Mucosa of descending colon (tissue), 3 donors: ENCODE results near the gene TMEM79. TPM values are rescaled to one million over a fixed set of nuclear protein-coding genes. Genes with fewer than 3 reads are reported as not detected.
A peak's percentile ranks its signal among the peaks of the same experiment; 100 is the strongest.

Source experiments
- ATAC-seq: fragments of 200-7000 bp; cut with Tn5 transposase; one replicate; pipeline ENCODE4 v1.9.1; 2020; ENCODE audit warnings: mild to moderate bottlenecking, moderate library complexity
- DNase-seq, 3 donors: peaks; one replicate each; pipeline ENCODE4 v3.0.0-alpha.2; 2020
- H3K36me3 ChIP-seq: fragments of 200-600 bp; one replicate; pipeline ENCODE4 v1.8.0; 2021; ENCODE audit warnings: low read depth, mild to moderate bottlenecking
- H3K4me1 ChIP-seq: fragments of 200-600 bp; one replicate; pipeline ENCODE4 v1.8.0; 2021; ENCODE audit warnings: low read depth, mild to moderate bottlenecking
- H3K4me3 ChIP-seq: fragments of 200-600 bp; one replicate; pipeline ENCODE4 v1.8.0; 2021; ENCODE audit warnings: mild to moderate bottlenecking
- H3K9me3 ChIP-seq: fragments of 200-600 bp; one replicate; pipeline ENCODE4 v1.8.0; 2021; ENCODE audit warnings: mild to moderate bottlenecking
- CTCF ChIP-seq: fragments of 200-600 bp; IDR thresholded peaks from one replicate; pipeline ENCODE4 v1.8.0; 2022; ENCODE audit warnings: antibody characterized with exemption, mild to moderate bottlenecking
- intact Hi-C, 2 donors: fragments of 100-400 bp; cut with DNase I in 1 of 2; cut with micrococcal nuclease in 1 of 2; formaldehyde crosslinking; loops; one replicate each; pipeline versions ENCODE4 v1.11.0 to v1.11.1; 2022; cut with DNase I, micrococcal nuclease
- total RNA-seq, 3 donors: library from RNA; stranded (reverse); fragmentation: NEBNext Ultra II Directional in 2 of 3; extraction: Animal tissue kit (Norgen Biotek cat#: 25700) in 2 of 3; gene quantifications; one replicate each; pipeline versions ENCODE4 v1.2.1 to v1.2.4, GENCODE V29; 2021 to 2023
- donor health status: DM: no; HTN: no; CAD: no; lungs with moderate emphysema.
- donor health status: DM: no; HTN: no; CAD: no.
- donor health status: DM: no; HTN: yes; CAD: no.

The TMEM79 gene
- total RNA-seq, 3 donors from 2014 or later, result 3.9 to 6.0 (median 4.1) TPM

GRCh38 chr1:156246781-156247459 lies 37.2 kb upstream of the TMEM79 start:
- peak; percentile 27 for ATAC-seq
- no peak for DNase-seq
- no peak for TF ChIP-seq CTCF
- peaks cover 16% of the 10 kb centered on the region for H3K4me1 ChIP-seq
- H3K4me3 ChIP-seq, result no peak overlapping the region
- no peaks in the 10 kb centered on the region for H3K9me3 ChIP-seq
- intact Hi-C loops, result no loop called here
- H3K36me3 ChIP-seq, result no peaks in the 10 kb centered on the region

GRCh38 chr1:156247460-156248322 lies 36.4 kb upstream of the TMEM79 start, which contains the start of gene PAQR6:
PAQR6 (minus strand) TSS chr1:156248056; CDS start chr1:156246731, 1,325 bp downstream.
- intact Hi-C loops, result no loop called here
- Histone ChIP-seq H3K4me1 (peaks cover 16% of the 10 kb centered on the region), H3K9me3 (no peaks in the 10 kb centered on the region), H3K36me3 (no peaks in the 10 kb centered on the region), H3K4me3 (no peak within 1 kb of the TSS)
- peak in 1 of 3 donors; percentile 19 for DNase-seq
- TF ChIP-seq CTCF, result no peak
- peak; percentile 21 for ATAC-seq

GRCh38 chr1:156248323-156248683 lies 35.8 kb upstream of the TMEM79 start:
- peaks cover 16% of the 10 kb centered on the region for H3K4me1 ChIP-seq
- H3K4me3 ChIP-seq, result no peak overlapping the region
- H3K9me3 ChIP-seq, result no peaks in the 10 kb centered on the region
- no peak for TF ChIP-seq CTCF
- intact Hi-C loops, result no loop called here
- ATAC-seq, result no peak
- H3K36me3 ChIP-seq, result peaks cover 4% of the 10 kb centered on the region
- DNase-seq, result no peak

- Histone ChIP-seq H3K4me3 (no peak overlapping the region), H3K9me3 (no peaks in the 10 kb centered on the region), H3K4me1 (peaks cover 16% of the 10 kb centered on the region), H3K36me3 (peaks cover 4% of the 10 kb centered on the region)
- no peak for TF ChIP-seq CTCF
- ATAC-seq, result no peak
- intact Hi-C loops, result no loop called here
- no peak for DNase-seq
These were observed 34.5 kb upstream of the TMEM79 start for GRCh38 chr1:156249593-156249992.

- ATAC-seq, result no peak
- H3K4me1 ChIP-seq, result peaks cover 6% of the 10 kb centered on the region
- intact Hi-C loops, result no loop called here
- no peak overlapping the region for H3K4me3 ChIP-seq
- no peaks in the 10 kb centered on the region for H3K9me3 ChIP-seq
- no peak for DNase-seq
- TF ChIP-seq CTCF, result no peak
- peaks cover 4% of the 10 kb centered on the region for H3K36me3 ChIP-seq
These were observed 32.6 kb upstream of the TMEM79 start for GRCh38 chr1:156251527-156251926.
